PC-9 (cell line): ENCODE data around the gene PTTG1IP. TPM values are rescaled to one million over a fixed set of nuclear protein-coding genes. Genes with fewer than 3 reads are reported as not detected.

ENCODE experiments used
- BruUV-seq: library from RNA; stranded (reverse); fragments of 400-500 nt; replicated peaks from 2 replicates; lab custom pipeline; 2021; lab: Mats Ljungman, UMichigan
- CTCF ChIA-PET: fragments of 300-600 bp; sonication (Branson Sonifier 250); formaldehyde crosslinking; loops from one replicate; lab custom pipeline; 2022; ENCODE audit warnings: antibody characterized with exemption; lab: Charles Lee
- POLR2A ChIA-PET: fragments of 300-600 bp; sonication (Branson Sonifier 250); formaldehyde crosslinking; loops from one replicate; lab custom pipeline; 2022; ENCODE audit warnings: antibody characterized with exemption; ENCODE audit not compliant: unreplicated experiment; lab: Charles Lee
- DNase-seq, 2 experiments: peaks; one replicate each; pipeline versions ENCODE4 v3.0.0 to v3.0.0-alpha.2; 2015 to 2022; ENCODE audit warnings: mixed read lengths in 1 of 2
- H2AFZ ChIP-seq: fragments of 200-600 bp; sonication (generic); 2 replicates; pipeline ENCODE4 v1.8.1; 2017; ENCODE audit warnings: antibody characterized with exemption
- H3F3A ChIP-seq: fragments of 200-600 bp; sonication (generic); 2 replicates; pipeline ENCODE4 v1.8.1; 2017; ENCODE audit warnings: antibody characterized with exemption, mild to moderate bottlenecking, low read depth; ENCODE audit not compliant: insufficient read depth
- H3K27ac ChIP-seq: fragments of 200-600 bp; sonication (generic); 2 replicates; pipeline ENCODE4 v1.6.1; 2016; ENCODE audit warnings: mixed run types
- H3K27me3 ChIP-seq: fragments of 200-600 bp; sonication (generic); 2 replicates; pipeline ENCODE4 v1.6.1; 2016; ENCODE audit warnings: low read depth, mixed run types; ENCODE audit not compliant: insufficient read depth
- H3K36me3 ChIP-seq: fragments of 200-600 bp; sonication (generic); 2 replicates; pipeline ENCODE4 v1.6.1; 2016; ENCODE audit warnings: low read depth, mixed run types
- H3K4me1 ChIP-seq: fragments of 200-600 bp; sonication (generic); replicated peaks from 2 replicates; pipeline ENCODE4 v1.6.1; 2016; ENCODE audit warnings: mixed run types; ENCODE audit not compliant: insufficient read depth
- H3K4me2 ChIP-seq: fragments of 200-600 bp; sonication (generic); 2 replicates; pipeline ENCODE4 v1.6.1; 2017; ENCODE audit warnings: mixed run types
- H3K4me3 ChIP-seq: fragments of 200-600 bp; sonication (generic); 2 replicates; pipeline ENCODE4 v1.6.1; 2016; ENCODE audit warnings: mixed run types
- H3K79me2 ChIP-seq: fragments of 200-600 bp; sonication (generic); 2 replicates; pipeline ENCODE4 v1.6.1; 2017; ENCODE audit warnings: low read depth, mixed run types
- H3K9me2 ChIP-seq: fragments of 200-600 bp; sonication (generic); 2 replicates; pipeline ENCODE4 v1.8.1; 2017; ENCODE audit warnings: mild to moderate bottlenecking; ENCODE audit not compliant: insufficient read depth
- H3K9me3 ChIP-seq: fragments of 200-600 bp; sonication (generic); 2 replicates; pipeline ENCODE4 v1.8.1; 2016; ENCODE audit warnings: low read depth; ENCODE audit not compliant: insufficient read depth
- H4K20me1 ChIP-seq: fragments of 200-600 bp; sonication (generic); 2 replicates; pipeline ENCODE4 v1.8.1; 2017; ENCODE audit not compliant: insufficient read depth
- CTCF ChIP-seq: fragments of 200-600 bp; sonication (generic); conservative IDR thresholded peaks from 2 replicates; pipeline ENCODE4 v1.6.1; 2017; ENCODE audit warnings: mixed run types, antibody characterized with exemption, mild to moderate bottlenecking, moderate library complexity
- EZH2 ChIP-seq: fragments of 200-600 bp; sonication (generic); IDR thresholded peaks from 2 replicates; pipeline ENCODE4 v1.8.0; 2017; ENCODE audit warnings: antibody characterized with exemption, low read depth
- intact Hi-C: fragments of 100-400 bp; cut with micrococcal nuclease; formaldehyde crosslinking; loops from one replicate; pipeline ENCODE4 v1.10.0; 2022; ENCODE audit not compliant: unreplicated experiment
- total RNA-seq: library from RNA; stranded (reverse); gene quantifications from 2 replicates; pipeline ENCODE4 v1.2.3, GENCODE V29; 2021

PTTG1IP gene
- total RNA-seq, 1 experiment from 2014 or later, result 174 TPM

GRCh38 chr21:44854664-44855446 is 18.6 kb downstream of the PTTG1IP start:
- no peak overlapping the region for H3K27ac ChIP-seq
- H3F3A ChIP-seq, result peaks cover 4% of the 10 kb centered on the region; the same call in 1 of the 2 replicates
- DNase-seq, result no peak
- CTCF ChIA-PET, result no interaction called here
- no peaks in the 10 kb centered on the region for H3K9me2 ChIP-seq
- H3K36me3 ChIP-seq, result peaks cover 3% of the 10 kb centered on the region; the same call in 1 of the 2 replicates
- H3K79me2 ChIP-seq, result peaks cover 43% of the 10 kb centered on the region
- intact Hi-C loops, result no loop called here
- POLR2A ChIA-PET, result no interaction called here
- peaks cover 47% of the 10 kb centered on the region for H4K20me1 ChIP-seq
- H2AFZ ChIP-seq, result no peak overlapping the region
- TF ChIP-seq CTCF, result no peak
- TF ChIP-seq EZH2, result no peak
- H3K27me3 ChIP-seq, result no peaks in the 10 kb centered on the region
- no peak overlapping the region for H3K4me3 ChIP-seq
- BruUV-seq, result no TSS peak
- H3K4me2 ChIP-seq, result no peak overlapping the region
- H3K4me1 ChIP-seq, result peaks cover 11% of the 10 kb centered on the region; the same call in 1 of the 2 replicates
- no peaks in the 10 kb centered on the region for H3K9me3 ChIP-seq

GRCh38 chr21:44854391-44854663 is 19.2 kb downstream of the PTTG1IP start:
- Histone ChIP-seq H3K9me3 (no peaks in the 10 kb centered on the region), H3K36me3 (peaks cover 3% of the 10 kb centered on the region; the same call in 1 of the 2 replicates), H4K20me1 (peaks cover 44% of the 10 kb centered on the region), H3K9me2 (no peaks in the 10 kb centered on the region), H2AFZ (no peak overlapping the region), H3K4me1 (peaks cover 9% of the 10 kb centered on the region; the same call in 1 of the 2 replicates), H3K27me3 (no peaks in the 10 kb centered on the region), H3K4me3 (no peak overlapping the region), H3K79me2 (peaks cover 39% of the 10 kb centered on the region), H3K27ac (no peak overlapping the region), H3K4me2 (no peak overlapping the region), H3F3A (peaks cover 4% of the 10 kb centered on the region; the same call in 1 of the 2 replicates)
- no TSS peak for BruUV-seq
- TF ChIP-seq EZH2 (no peak), CTCF (no peak)
- CTCF ChIA-PET, result no interaction called here
- intact Hi-C loops, result no loop called here
- POLR2A ChIA-PET, result no interaction called here
- no peak for DNase-seq

DNA sequence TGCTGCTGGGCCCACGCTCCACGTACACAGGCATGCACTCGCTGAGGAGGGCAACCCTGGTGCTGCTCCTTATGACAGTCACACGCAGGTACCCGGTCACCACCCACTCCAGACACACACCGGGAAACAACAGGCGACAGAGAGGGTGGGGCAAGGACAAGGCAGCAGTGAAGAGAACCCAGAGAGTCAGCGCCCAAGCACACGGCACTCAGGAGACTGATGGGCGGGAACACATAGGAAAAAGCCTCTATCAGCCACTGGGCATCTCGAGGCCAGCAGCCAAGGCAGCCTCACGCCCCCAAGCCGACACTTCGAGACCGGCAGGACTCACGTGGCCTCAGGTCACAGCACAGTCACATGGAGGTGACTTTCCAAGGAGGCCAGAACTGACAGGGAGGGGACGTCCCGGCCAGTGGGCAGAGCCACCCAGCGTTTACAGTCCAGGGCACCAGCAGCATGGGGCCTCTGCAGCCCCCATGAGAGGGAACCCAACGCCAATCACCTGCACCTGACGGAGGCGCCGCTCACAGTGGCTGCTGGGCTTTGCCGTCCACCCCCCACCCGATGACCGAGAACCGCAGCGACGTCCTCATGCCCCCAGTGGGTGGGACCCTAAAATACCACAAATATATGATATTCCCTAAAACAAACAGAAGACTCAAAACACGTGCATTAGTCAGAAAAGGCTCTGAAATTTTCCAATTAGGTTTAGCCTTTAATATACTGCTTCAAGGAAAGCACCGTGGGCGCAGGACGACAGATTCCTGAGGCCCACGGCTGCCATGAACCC is 19.7 kb downstream of the PTTG1IP start:
- no peak overlapping the region for H2AFZ ChIP-seq
- no peak overlapping the region for H3K27ac ChIP-seq
- peaks cover 5% of the 10 kb centered on the region; the same call in 1 of the 2 replicates for H3K4me1 ChIP-seq
- peaks cover 4% of the 10 kb centered on the region; the same call in 1 of the 2 replicates for H3F3A ChIP-seq
- TF ChIP-seq EZH2 (no peak), CTCF (no peak)
- ChIA-PET POLR2A (no interaction called here), CTCF (no interaction called here)
- intact Hi-C loops, result no loop called here
- no peaks in the 10 kb centered on the region for H3K9me2 ChIP-seq
- no peak overlapping the region for H3K4me2 ChIP-seq
- no peaks in the 10 kb centered on the region for H3K9me3 ChIP-seq
- H3K79me2 ChIP-seq, result peaks cover 36% of the 10 kb centered on the region
- H3K27me3 ChIP-seq, result no peaks in the 10 kb centered on the region
- H4K20me1 ChIP-seq, result peaks cover 38% of the 10 kb centered on the region
- BruUV-seq, result no TSS peak
- H3K36me3 ChIP-seq, result peaks cover 3% of the 10 kb centered on the region; the same call in 1 of the 2 replicates
- no peak overlapping the region for H3K4me3 ChIP-seq
- DNase-seq, result no peak
